ENCODE results near the gene MYL7.
A peak's percentile ranks its signal among the peaks of the same experiment; 100 is the strongest.

The MYL7 gene

GRCh38 chr7:44147026-44147991 is 6.2 kb upstream of the MYL7 start:
- H3K4me1 Mint-ChIP-seq = peaks cover 16% of the 10 kb centered on the region
- no peak overlapping the region for H3K4me3 Mint-ChIP-seq
- H3K27ac Mint-ChIP-seq = no peak overlapping the region
- H3K9me3 Mint-ChIP-seq = no peaks in the 10 kb centered on the region
- H3K27me3 Mint-ChIP-seq = peaks cover 12% of the 10 kb centered on the region
- DNase-seq (no peak), ATAC-seq (no peak)

- H3K9me3 Mint-ChIP-seq = no peaks in the 10 kb centered on the region
- peaks cover 16% of the 10 kb centered on the region for H3K4me1 Mint-ChIP-seq
- DNase-seq (peak; percentile 32 to 39), ATAC-seq (peak; percentile 65)
- H3K4me3 Mint-ChIP-seq = peak overlapping the region; percentile 66 to 80
- H3K27ac Mint-ChIP-seq = no peak overlapping the region
- peaks cover 12% of the 10 kb centered on the region for H3K27me3 Mint-ChIP-seq
Measured at GRCh38 chr7:44145969-44146911, 5.1 kb upstream of the MYL7 start.

- Mint-ChIP-seq H3K4me3 (peak overlapping the region; percentile 66 to 80), H3K27me3 (peaks cover 12% of the 10 kb centered on the region), H3K4me1 (peaks cover 16% of the 10 kb centered on the region), H3K9me3 (no peaks in the 10 kb centered on the region), H3K27ac (peak overlapping the region in 1 of 2 donors; percentile 48)
- ATAC-seq (peak; percentile 62), DNase-seq (peak; percentile 52 to 56)
Measured at GRCh38 chr7:44145479-44145968, 4.4 kb upstream of the MYL7 start.

- no peak for DNase-seq
- Mint-ChIP-seq H3K27me3 (peaks cover 12% of the 10 kb centered on the region), H3K9me3 (no peaks in the 10 kb centered on the region), H3K4me3 (peak overlapping the region; percentile 66 to 80), H3K4me1 (peaks cover 16% of the 10 kb centered on the region), H3K27ac (peak overlapping the region in 1 of 2 donors; percentile 48)
- ATAC-seq = no peak
Measured at GRCh38 chr7:44144968-44145478, 3.9 kb upstream of the MYL7 start.

GRCh38 chr7:44144426-44144967 is 3.4 kb upstream of the MYL7 start:
- H3K9me3 Mint-ChIP-seq = no peaks in the 10 kb centered on the region
- H3K27me3 Mint-ChIP-seq = peaks cover 12% of the 10 kb centered on the region
- peak overlapping the region in 1 of 2 donors; percentile 13 for H3K4me3 Mint-ChIP-seq
- no peak overlapping the region for H3K27ac Mint-ChIP-seq
- peaks cover 16% of the 10 kb centered on the region for H3K4me1 Mint-ChIP-seq
- DNase-seq (peak in 1 of 2 donors; percentile 5), ATAC-seq (no peak)

GRCh38 chr7:44143646-44144250 is 2.6 kb upstream of the MYL7 start:
- H3K27ac Mint-ChIP-seq = no peak overlapping the region

GRCh38 chr7:44142028-44142427 is 896 bp upstream of the MYL7 start:
- Mint-ChIP-seq H3K4me3 (no peak overlapping the region), H3K27me3 (peaks cover 12% of the 10 kb centered on the region)

More at GRCh38 chr7:44143646-44144250, 2.6 kb upstream of the MYL7 start:
- ATAC-seq (no peak), DNase-seq (no peak)
- H3K4me1 Mint-ChIP-seq = peaks cover 16% of the 10 kb centered on the region
- H3K27me3 Mint-ChIP-seq = peaks cover 12% of the 10 kb centered on the region
- no peak overlapping the region for H3K4me3 Mint-ChIP-seq
- no peaks in the 10 kb centered on the region for H3K9me3 Mint-ChIP-seq

GRCh38 chr7:44140341-44140740 is 791 bp downstream of the MYL7 start:
- peaks cover 7% of the 10 kb centered on the region for H3K27me3 Mint-ChIP-seq
- H3K4me1 Mint-ChIP-seq = peaks cover 6% of the 10 kb centered on the region
- no peaks in the 10 kb centered on the region for H3K9me3 Mint-ChIP-seq
- no peak overlapping the region for H3K4me3 Mint-ChIP-seq
- ATAC-seq (peak; percentile 31), DNase-seq (no peak)
- H3K27ac Mint-ChIP-seq = no peak overlapping the region

More at GRCh38 chr7:44142028-44142427, 896 bp upstream of the MYL7 start:
- ATAC-seq (no peak), DNase-seq (no peak)
- no peaks in the 10 kb centered on the region for H3K9me3 Mint-ChIP-seq
- H3K27ac Mint-ChIP-seq = no peak overlapping the region
- H3K4me1 Mint-ChIP-seq = peaks cover 16% of the 10 kb centered on the region

GRCh38 chr7:44139311-44140010 is 1.7 kb downstream of the MYL7 start:
- no peak overlapping the region for H3K4me3 Mint-ChIP-seq
- H3K4me1 Mint-ChIP-seq = no peaks in the 10 kb centered on the region
- DNase-seq = no peak
- no peak for ATAC-seq
- no peaks in the 10 kb centered on the region for H3K9me3 Mint-ChIP-seq
- H3K27ac Mint-ChIP-seq = peak overlapping the region in 1 of 2 donors; percentile 71
- H3K27me3 Mint-ChIP-seq = no peaks in the 10 kb centered on the region

- Mint-ChIP-seq H3K4me1 (no peaks in the 10 kb centered on the region), H3K9me3 (no peaks in the 10 kb centered on the region), H3K27me3 (no peaks in the 10 kb centered on the region), H3K27ac (no peak overlapping the region), H3K4me3 (no peak overlapping the region)
- DNase-seq (no peak), ATAC-seq (no peak)
Measured at GRCh38 chr7:44138698-44139097, 2.4 kb downstream of the MYL7 start.

GRCh38 chr7:44136731-44137130 is 4.4 kb downstream of the MYL7 start:
- ATAC-seq = no peak
- Mint-ChIP-seq H3K4me1 (no peaks in the 10 kb centered on the region), H3K4me3 (no peak overlapping the region), H3K27ac (no peak overlapping the region), H3K9me3 (no peaks in the 10 kb centered on the region), H3K27me3 (no peaks in the 10 kb centered on the region)
- DNase-seq = no peak

- ATAC-seq (no peak), DNase-seq (no peak)
- H3K4me3 Mint-ChIP-seq = no peak overlapping the region
- H3K27ac Mint-ChIP-seq = peak overlapping the region in 1 of 2 donors; percentile 17
- no peaks in the 10 kb centered on the region for H3K27me3 Mint-ChIP-seq
- no peaks in the 10 kb centered on the region for H3K9me3 Mint-ChIP-seq
- no peaks in the 10 kb centered on the region for H3K4me1 Mint-ChIP-seq
Measured at GRCh38 chr7:44134943-44135628, 6.0 kb downstream of the MYL7 start.

GRCh38 chr7:44133295-44133694 is 7.8 kb downstream of the MYL7 start:
- H3K27ac Mint-ChIP-seq = no peak overlapping the region
- no peaks in the 10 kb centered on the region for H3K4me1 Mint-ChIP-seq
- DNase-seq (no peak), ATAC-seq (no peak)
- no peaks in the 10 kb centered on the region for H3K9me3 Mint-ChIP-seq
- no peak overlapping the region for H3K4me3 Mint-ChIP-seq
- H3K27me3 Mint-ChIP-seq = no peaks in the 10 kb centered on the region

GRCh38 chr7:44132039-44132438 is 9.1 kb downstream of the MYL7 start:
- Mint-ChIP-seq H3K4me3 (no peak overlapping the region), H3K27me3 (no peaks in the 10 kb centered on the region), H3K9me3 (no peaks in the 10 kb centered on the region), H3K4me1 (no peaks in the 10 kb centered on the region), H3K27ac (no peak overlapping the region)
- ATAC-seq (no peak), DNase-seq (no peak)
